Loucy (cell line): ENCODE measurements around the gene BCAS3.

Source experiments
- CTCF ChIP-seq: fragments of 200-600 bp; sonication (generic); conservative IDR thresholded peaks from 2 replicates; pipeline ENCODE4 v1.5.1; 2014; ENCODE audit warnings: mild to moderate bottlenecking, antibody characterized with exemption, low read length
- EZH2phosphoT487 ChIP-seq: fragments of 200-600 bp; IDR thresholded peaks from 2 replicates; pipeline ENCODE4 v1.6.1; 2018; ENCODE audit warnings: antibody characterized with exemption, mild to moderate bottlenecking, moderate library complexity, borderline replicate concordance

DNA sequence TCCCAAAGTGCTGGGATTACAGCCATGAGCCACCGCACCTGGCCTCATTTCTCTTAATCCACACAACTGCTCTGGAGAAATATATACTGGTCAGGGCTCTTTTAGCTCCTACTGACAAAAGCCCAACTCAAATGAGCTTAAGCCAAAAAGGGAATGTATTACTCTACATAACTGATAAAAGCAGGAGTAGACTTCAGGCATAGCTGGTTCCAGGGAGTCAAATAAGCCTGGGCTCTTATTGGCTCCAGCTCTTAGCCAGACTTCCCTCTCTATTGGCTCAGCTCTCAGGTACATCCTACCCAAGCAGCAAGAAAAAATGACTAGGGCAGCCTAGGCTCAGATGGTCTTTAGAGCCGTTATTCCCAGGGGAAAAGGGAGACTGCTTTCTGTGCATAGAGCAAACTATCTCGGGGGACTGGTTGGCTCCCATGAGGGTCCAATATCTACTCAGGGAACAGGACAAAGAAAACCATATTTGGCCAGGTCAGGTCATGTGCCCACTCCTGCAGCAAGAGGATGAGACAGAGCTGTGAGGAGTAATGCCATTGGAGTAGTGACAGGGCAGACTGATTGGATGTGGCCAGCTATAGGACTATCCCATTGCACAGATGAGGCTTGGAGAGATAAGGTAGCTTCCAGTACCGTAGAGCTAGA, 743.2 kb downstream of the BCAS3 start:
- TF ChIP-seq CTCF (no peak), EZH2phosphoT487 (no peak)
